RCC 7860 (cell line): Measurements from ENCODE around the gene INSR.
"Not testable (repeated sequence)": the region's sequence is repeated elsewhere in the genome, so short reads cannot be mapped to it uniquely, and the experiment has no call there.

Source experiments
- DNase-seq: peaks from one replicate; pipeline ENCODE4 v3.0.0-alpha.2; 2015; ENCODE audit warnings: low spot score
- FAIRE-seq: peaks from 2 replicates; lab custom pipeline; 2012; peaks lifted over from hg19 to GRCh38; lab: Jason Lieb, UNC

Gene INSR

GRCh38 chr19:7149956-7150705 lies 144.1 kb downstream of the INSR start:
- FAIRE-seq (no peak), DNase-seq (no peak)

- DNase-seq: not testable (repeated sequence)
- peak; percentile 52 for FAIRE-seq
Measured at GRCh38 chr19:7147119-7147675, 147.0 kb downstream of the INSR start.

DNA sequence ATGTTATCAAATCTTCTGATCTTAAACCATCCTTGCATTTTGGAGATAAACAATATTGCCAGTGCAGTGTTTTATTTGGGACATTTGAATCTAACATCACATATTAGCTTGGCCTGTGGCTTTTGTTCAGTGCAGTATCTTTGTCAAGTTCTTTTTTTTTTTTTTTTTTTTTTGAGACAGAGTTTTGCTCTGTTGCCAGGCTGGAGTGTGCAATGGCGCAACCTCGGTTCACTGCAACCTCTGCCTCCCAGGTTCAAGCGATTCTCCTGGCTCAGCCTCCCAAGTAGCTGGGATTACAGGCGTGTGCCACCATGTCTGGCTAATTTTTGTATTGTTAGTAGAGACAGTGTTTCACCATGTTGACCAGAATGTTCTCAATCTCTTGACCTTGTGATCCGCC lies 148.1 kb downstream of the INSR start:
- FAIRE-seq, DNase-seq: not testable (repeated sequence)

DNA sequence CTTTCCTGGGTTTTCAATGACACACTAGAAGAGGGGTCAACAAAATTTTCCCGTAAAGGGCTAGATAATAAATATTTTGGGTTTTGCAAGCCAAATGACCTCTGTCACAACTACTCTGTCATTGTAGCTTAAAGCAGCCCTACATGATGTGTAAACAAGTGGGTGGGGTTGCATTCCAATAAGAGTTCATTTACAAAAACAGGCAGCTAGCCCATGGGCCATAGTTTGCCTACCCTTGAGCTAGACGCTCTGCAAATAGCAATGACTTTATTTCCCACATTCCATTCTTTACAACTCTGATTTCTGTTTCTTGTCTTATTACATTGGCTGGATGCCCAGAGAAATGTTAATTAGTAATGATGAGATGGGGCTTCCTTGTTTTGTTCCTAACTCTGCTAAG lies 148.7 kb downstream of the INSR start:
- no peak for FAIRE-seq
- DNase-seq: no peak

DNA sequence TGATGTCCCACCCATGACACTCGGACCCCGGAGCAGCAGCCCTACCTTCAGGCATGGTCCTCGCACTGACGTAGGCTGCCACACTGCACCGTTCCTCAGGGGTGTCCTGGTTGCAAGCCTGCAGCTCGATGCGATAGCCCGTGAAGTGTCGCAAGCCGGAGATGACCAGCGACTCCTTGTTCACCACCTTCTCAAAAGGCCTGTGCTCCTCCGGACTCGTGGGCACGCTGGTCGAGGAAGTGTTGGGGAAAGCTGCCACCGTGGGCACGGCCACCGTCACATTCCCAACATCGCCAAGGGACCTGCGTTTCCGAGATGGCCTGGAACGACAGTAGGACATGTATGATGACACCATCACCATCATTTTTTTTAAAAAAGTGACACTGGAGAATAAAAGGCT lies 151.4 kb downstream of the INSR start:
- DNase-seq (no peak), FAIRE-seq (no peak)

GRCh38 chr19:7140137-7140536 lies 154.1 kb downstream of the INSR start:
- FAIRE-seq: no peak
- DNase-seq: no peak

GRCh38 chr19:7139095-7139494 lies 155.1 kb downstream of the INSR start:
- FAIRE-seq (no peak), DNase-seq (no peak)

- FAIRE-seq (no peak), DNase-seq (no peak)
Measured at GRCh38 chr19:7138402-7138801, 155.8 kb downstream of the INSR start.

DNA sequence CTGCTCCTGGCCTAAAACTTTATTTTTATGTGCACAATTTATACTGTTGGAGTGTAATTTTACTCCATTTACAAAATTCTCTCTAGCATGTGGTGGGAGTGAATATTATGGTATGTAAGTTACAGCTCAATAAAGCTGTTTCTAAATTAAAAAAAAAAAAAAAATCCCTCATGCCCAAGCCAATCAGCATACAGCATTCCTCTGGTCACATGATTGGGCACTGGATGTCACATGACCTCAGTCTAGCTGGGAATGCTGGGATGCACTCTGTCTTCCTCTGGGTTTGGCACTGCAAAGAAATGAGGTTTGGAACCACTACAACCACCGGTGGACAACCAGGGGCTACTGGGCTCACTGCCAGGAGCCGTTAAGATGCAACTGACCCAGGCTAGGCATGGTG lies 157.1 kb downstream of the INSR start:
- DNase-seq (no peak), FAIRE-seq (no peak)

DNA sequence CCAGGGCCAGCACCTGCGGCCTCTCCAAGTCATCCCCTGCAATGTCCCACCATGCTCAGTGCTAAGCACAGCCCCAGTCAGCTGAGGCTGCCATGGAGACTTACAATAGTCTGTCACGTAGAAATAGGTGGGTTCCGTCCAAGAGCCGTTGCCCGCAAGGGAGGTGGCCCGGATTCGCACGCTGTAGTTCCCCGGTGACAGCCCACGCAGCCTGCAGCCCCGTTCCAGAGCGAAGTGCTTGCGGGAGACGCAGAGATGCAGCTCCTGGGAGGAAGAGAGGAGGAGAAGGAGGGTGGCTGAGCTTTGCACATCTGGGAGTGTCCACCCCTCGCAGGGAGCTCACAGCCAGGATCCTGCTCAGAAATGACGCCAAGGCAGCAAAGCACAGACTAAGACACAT lies 162.2 kb downstream of the INSR start:
- FAIRE-seq: no peak
- no peak for DNase-seq

DNA sequence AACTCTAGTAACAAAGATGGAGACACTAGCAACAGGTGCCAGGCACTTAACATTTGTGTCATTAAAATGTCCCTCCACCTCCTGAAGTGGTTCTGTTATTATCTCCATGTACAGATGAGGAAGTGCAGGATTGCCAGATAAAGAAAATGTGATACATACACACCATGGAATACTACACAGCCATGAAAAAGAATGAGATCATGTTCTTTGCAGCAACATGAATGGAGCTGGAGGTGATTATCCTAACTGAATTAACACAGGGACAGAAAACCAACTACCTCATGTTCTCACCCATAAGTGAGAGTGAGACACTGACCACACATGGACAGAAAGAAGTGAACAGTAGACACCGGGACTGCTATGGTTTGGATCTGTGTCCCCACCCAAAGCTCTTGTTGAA lies 164.2 kb downstream of the INSR start:
- DNase-seq: no peak
- FAIRE-seq: no peak

GRCh38 chr19:7126132-7126531 lies 168.1 kb downstream of the INSR start:
- FAIRE-seq: no peak
- no peak for DNase-seq

DNA sequence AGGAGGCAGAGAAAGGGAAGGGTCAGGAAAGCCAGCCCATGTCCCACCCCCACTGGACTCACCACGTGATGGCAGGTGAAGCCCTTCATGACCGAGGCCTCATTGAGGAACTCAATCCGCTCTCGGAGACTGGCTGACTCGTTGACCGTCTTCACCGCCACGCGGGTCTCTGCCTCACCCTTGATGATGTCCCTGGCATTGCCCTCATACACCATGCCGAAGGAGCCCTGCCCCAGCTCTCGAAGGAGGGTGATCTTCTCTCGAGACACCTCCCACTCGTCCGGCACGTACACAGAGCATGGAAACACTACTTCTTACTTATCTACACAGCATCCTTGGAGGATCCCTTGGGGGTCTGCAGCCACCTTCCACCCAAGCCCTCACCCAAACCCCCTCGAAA lies 169.0 kb downstream of the INSR start:
- DNase-seq: no peak
- FAIRE-seq: no peak

- no peak for DNase-seq
- FAIRE-seq: no peak
Measured at GRCh38 chr19:7124782-7125181, 169.4 kb downstream of the INSR start.

DNA sequence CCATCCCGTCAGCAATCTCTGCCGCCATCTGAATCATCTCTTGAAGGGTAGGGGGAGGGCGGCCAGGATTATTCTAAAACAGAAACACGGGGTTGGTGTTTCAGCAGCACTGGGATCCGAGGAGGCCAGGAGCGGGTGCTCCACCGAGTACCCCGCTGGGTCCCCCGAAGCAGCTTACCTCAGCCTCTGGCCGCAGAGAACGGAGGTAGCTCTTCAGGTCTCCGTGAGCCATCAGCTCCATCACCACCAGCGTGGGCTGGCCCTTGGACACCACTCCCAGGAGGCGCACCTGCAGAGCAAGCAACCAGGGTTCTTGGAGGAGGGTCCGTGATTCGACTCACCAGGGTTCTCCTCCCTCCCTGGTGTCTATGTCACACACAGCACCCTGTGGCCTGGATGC lies 171.5 kb downstream of the INSR start:
- no peak for DNase-seq
- FAIRE-seq: no peak

DNA sequence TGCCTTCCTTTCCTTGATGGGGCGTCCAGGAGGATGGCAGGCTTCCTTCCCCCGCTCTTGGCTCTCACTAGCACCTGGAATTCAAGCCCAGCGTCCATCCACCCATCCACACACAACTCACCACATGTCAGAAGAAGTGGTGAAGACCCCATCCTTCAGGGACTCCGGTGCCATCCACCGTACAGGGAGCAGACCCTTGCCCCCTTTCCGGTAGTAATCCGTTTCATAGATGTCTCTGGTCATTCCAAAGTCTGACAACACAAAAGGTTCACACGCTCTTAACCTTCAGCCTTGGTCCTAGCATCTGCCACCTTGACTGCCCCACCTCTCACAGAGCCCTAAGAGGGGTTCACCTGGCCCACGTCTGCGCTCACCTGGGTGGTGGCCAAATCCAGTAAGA lies 173.7 kb downstream of the INSR start:
- no peak for FAIRE-seq

DNA sequence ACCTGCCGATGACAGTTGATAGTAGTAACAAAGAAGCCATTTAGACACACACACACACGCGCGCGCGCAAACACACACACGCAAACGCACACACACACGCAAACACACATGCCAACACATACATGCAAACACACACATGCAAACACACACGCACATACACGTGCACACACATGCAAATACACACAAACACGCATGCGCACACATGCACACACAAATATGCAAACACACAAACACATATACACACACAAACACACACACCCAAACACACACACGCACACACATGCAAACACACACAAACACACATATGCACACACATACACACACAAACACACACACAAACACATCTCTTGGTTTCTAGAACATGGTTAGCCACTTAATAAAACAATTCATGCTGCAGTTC lies 174.6 kb downstream of the INSR start:
- FAIRE-seq (no peak), DNase-seq (no peak)

More for the DNA sequence above, 173.7 kb downstream of the INSR start:
- no peak for DNase-seq

DNA sequence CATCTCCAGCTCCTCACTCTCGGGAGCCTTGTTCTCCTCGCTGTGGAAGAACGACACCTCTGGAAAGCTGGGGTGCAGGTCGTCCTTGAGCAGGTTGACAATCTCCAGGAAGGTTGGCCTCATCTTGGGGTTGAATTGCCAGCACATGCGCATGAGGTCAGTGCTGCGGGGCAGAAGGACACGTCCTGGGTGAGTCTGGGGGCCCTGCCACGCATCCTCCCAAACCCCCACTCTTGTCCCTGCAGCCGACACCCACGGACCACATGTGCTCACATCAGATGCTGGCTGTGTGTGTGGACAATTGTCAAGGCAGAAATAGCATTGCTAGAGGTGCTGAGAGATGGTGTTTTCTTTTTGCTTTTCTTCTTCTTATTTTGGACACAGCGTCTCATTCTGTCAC lies 177.0 kb downstream of the INSR start:
- DNase-seq (no peak), FAIRE-seq (no peak)

DNA sequence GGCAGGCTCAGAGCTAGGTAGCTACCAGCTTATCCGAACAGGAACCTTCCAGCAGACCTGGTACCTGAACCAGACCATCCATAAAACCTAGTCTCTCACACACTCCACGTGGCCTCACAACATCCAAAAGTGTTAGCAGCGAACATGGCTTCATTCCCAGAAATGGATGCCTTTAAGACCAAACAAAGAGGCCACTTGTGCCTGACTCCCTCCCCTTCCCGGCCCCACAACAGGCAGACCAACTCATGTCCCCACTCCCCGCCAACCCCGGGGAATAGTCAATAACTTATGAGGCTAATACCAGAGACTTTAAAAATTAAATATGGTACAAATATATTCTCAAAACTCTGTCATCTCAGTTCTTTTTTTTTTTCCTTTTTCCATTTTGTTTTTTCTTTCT lies 178.5 kb downstream of the INSR start:
- FAIRE-seq: no peak
- DNase-seq: no peak

DNA sequence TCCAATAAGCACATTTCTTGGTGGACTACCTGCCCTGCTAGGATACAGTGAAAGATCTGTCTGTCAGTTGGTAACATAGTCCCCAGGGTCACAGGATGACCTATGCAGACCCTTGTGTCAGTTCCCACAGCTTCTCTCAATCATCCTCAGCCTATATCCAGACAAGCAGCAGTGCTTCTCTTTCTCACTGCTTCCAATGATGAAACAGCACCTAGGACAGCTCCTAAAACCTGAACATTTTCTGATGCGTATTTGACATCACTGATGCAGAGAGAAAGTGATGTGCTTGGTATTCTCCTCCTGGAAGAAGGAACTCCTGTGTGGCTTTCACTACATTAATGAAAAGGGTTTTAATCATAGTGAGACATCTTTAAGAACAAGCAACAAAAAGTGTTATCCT lies 181.0 kb downstream of the INSR start:
- FAIRE-seq: no peak

GRCh38 chr19:7112675-7113074 lies 181.5 kb downstream of the INSR start:
- FAIRE-seq (no peak), DNase-seq (no peak)

More for the DNA sequence above, 181.0 kb downstream of the INSR start:
- DNase-seq: no peak

DNA sequence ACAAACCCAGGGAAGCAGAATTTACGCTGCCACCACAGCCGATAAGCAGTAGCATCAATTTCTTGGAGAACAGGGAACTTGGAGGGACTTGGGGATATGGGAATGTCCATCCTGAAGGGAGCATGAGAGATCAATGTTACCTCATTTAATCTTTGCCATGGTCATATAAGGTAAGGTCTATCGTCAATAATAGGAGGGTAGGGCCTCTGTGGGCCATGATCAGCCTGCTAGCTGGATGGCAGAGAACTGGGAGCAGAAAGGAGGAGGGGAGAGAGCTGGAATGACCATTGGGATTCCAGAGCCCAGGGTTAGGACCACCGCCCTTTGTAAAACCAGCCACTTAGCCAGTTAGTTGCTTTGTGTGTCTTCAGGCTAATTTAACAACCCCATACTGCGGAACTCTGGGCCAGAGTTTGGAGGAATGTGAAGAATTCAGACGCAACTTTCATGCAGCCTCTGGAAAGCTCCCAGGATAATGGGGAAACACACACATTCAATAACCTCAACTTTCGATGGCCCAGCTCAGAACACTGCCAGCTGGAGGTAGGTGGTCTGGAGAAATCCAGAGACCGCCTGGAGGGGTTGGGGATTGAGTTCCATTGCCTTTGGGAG lies 184.4 kb downstream of the INSR start:
- no peak for DNase-seq
- FAIRE-seq: no peak
